ENCODE measurements around the gene RALGDS. TPM values are rescaled to one million over a fixed set of nuclear protein-coding genes. Genes with fewer than 3 reads are reported as not detected.

Gene RALGDS
- total RNA-seq, 2 experiments from 2014 or later: 23.8 to 28.2 TPM

DNA sequence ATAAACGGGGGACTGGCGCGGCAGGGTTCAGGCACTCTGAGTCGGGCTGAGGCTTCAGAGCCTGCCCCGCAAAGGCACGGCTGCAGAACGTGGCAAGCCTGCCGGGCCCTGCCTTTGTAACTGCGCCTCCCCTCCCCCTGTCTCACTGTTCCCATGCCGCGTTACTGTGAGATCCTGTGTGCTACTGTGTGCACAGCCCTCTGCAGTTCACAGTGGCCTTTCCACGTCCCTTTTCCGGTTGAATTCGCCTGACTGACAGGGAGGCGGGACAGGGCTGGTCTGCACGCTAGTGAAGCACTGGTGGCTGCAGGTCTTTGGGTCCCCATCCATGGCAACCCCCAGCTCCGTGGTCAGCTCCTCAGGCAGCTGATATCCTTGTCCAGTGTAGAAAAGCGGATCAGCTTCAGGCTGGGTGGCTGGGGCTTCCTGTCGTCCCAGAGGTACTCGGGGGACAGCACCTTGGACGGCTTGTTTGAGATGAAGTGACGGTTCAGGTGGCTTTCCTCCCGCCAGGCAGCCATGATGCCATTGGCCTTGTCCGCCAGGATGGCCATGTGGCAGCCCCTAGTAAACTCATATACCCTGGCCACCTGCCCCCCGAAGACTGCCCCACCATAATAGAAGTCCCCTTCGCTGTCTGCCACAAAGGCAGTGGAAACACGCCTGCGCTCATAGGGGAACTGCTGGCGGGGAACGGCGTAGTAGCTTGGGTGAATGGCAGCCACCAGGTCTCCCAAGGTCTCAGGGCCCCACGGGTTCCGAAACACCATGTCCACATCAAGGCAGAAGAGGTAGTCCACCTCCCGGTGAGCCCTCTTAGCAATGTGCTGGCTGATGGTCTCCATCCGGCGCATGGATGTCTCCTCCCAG, 32.4 kb upstream of the RALGDS start:
- Histone ChIP-seq H3K9me3 (ENCODE audit: low read length) (no peaks in the 10 kb centered on the region), H3K36me3 (ENCODE audit: insufficient read depth, low read length) (no peaks in the 10 kb centered on the region), H3K79me2 (ENCODE audit: insufficient read depth, low read depth, low read length) (no peaks in the 10 kb centered on the region), H3K9me2 (ENCODE audit: insufficient read depth, low read length) (no peaks in the 10 kb centered on the region), H3K4me1 (ENCODE audit: insufficient read depth, low read length, poor library complexity, severe bottlenecking) (peaks cover 8% of the 10 kb centered on the region), H2AFZ (ENCODE audit: low read length) (no peak overlapping the region), H4K20me1 (ENCODE audit: insufficient read depth, low read length) (no peaks in the 10 kb centered on the region), H3K4me2 (ENCODE audit: low read length) (no peak overlapping the region), H3K4me3 (ENCODE audit: low read depth, low read length, poor library complexity, severe bottlenecking) (no peak overlapping the region), H3K27ac (ENCODE audit: low read depth, low read length, poor library complexity, severe bottlenecking) (no peak overlapping the region)
- BruUV-seq (replicated peaks): no TSS peak
- CTCF ChIA-PET (ENCODE audit: unreplicated experiment): no interaction called here
- TF ChIP-seq, protein P1, sequence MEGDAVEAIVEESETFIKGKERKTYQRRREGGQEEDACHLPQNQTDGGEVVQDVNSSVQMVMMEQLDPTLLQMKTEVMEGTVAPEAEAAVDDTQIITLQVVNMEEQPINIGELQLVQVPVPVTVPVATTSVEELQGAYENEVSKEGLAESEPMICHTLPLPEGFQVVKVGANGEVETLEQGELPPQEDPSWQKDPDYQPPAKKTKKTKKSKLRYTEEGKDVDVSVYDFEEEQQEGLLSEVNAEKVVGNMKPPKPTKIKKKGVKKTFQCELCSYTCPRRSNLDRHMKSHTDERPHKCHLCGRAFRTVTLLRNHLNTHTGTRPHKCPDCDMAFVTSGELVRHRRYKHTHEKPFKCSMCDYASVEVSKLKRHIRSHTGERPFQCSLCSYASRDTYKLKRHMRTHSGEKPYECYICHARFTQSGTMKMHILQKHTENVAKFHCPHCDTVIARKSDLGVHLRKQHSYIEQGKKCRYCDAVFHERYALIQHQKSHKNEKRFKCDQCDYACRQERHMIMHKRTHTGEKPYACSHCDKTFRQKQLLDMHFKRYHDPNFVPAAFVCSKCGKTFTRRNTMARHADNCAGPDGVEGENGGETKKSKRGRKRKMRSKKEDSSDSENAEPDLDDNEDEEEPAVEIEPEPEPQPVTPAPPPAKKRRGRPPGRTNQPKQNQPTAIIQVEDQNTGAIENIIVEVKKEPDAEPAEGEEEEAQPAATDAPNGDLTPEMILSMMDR (conservative IDR thresholded peaks at IDR 0.05; ENCODE audit: low read length): no peak
- TF ChIP-seq EZH2phosphoT487 (IDR thresholded peaks at IDR 0.05; ENCODE audit: borderline replicate concordance, low read depth, low read length): no peak
- no peak for DNase-seq (ENCODE audit: low spot score)
- intact Hi-C loops (cut with micrococcal nuclease; ENCODE audit: unreplicated experiment): no loop called here
- POLR2A ChIA-PET: no interaction called here

GRCh38 chr9:133151601-133152525, 30.8 kb upstream of the RALGDS start:
- DNase-seq (ENCODE audit: low spot score): no peak
- TF ChIP-seq EZH2phosphoT487 (IDR thresholded peaks at IDR 0.05; ENCODE audit: borderline replicate concordance, low read depth, low read length): no peak
- TF ChIP-seq, protein P1 (conservative IDR thresholded peaks at IDR 0.05; ENCODE audit: low read length): no peak
- POLR2A ChIA-PET: no interaction called here
- Histone ChIP-seq H3K36me3 (ENCODE audit: insufficient read depth, low read length) (no peaks in the 10 kb centered on the region; the same call in 1 of the 2 replicates), H3K4me1 (ENCODE audit: insufficient read depth, low read length, poor library complexity, severe bottlenecking) (peaks cover 19% of the 10 kb centered on the region), H3K79me2 (ENCODE audit: insufficient read depth, low read depth, low read length) (peaks cover 8% of the 10 kb centered on the region; the same call in 1 of the 2 replicates), H3K4me2 (ENCODE audit: low read length) (no peak overlapping the region), H2AFZ (ENCODE audit: low read length) (no peak overlapping the region), H3K9me2 (ENCODE audit: insufficient read depth, low read length) (no peaks in the 10 kb centered on the region), H3K27ac (ENCODE audit: low read depth, low read length, poor library complexity, severe bottlenecking) (no peak overlapping the region), H4K20me1 (ENCODE audit: insufficient read depth, low read length) (0 out of 2 replicates have a peak, but pooled peaks cover 4% of the 10 kb centered on the region), H3K4me3 (ENCODE audit: low read depth, low read length, poor library complexity, severe bottlenecking) (no peak overlapping the region), H3K9me3 (ENCODE audit: low read length) (no peaks in the 10 kb centered on the region)
- BruUV-seq (replicated peaks): no TSS peak
- CTCF ChIA-PET (ENCODE audit: unreplicated experiment): no interaction called here
- intact Hi-C loops (cut with micrococcal nuclease; ENCODE audit: unreplicated experiment): no loop called here

All from OCI-LY7 (cell line).